ENCODE results near the gene ING1. TPM values are rescaled to one million over a fixed set of nuclear protein-coding genes. Genes with fewer than 3 reads are reported as not detected.

The ING1 gene
- total and polyA plus RNA-seq, 12 donors: 4.3 to 28.6 (median 8.9) TPM

GRCh38 chr13:110769097-110769496 is 55.6 kb downstream of the ING1 start:
- Histone ChIP-seq H3K4me1 (replicated peaks in 1 of 2) (no peaks in the 10 kb centered on the region), H3K27ac (no peak overlapping the region), H3K4me3 (no peak overlapping the region), H3K27me3 (no peaks in the 10 kb centered on the region), H3K36me3 (replicated peaks in 1 of 2) (no peaks in the 10 kb centered on the region), H3K9me3 (replicated peaks in 1 of 3) (no peaks in the 10 kb centered on the region)
- TF ChIP-seq POLR2A (IDR thresholded peaks at IDR 0.05) (no peak), CTCF (IDR thresholded peaks at IDR 0.05) (no peak)
- intact Hi-C loops (cut with DNase I): no loop called here
- DNase-seq: no peak
- WGBS, 4 donors: 60 to 86% (median 73%) methylated on average over 3 of the region's 3 CpGs

- TF ChIP-seq POLR2A (IDR thresholded peaks at IDR 0.05) (no peak), CTCF (IDR thresholded peaks at IDR 0.05) (no peak)
- intact Hi-C loops (cut with DNase I): no loop called here
- no peaks in the 10 kb centered on the region for H3K27me3 ChIP-seq
- no peak for DNase-seq
- H3K4me1 ChIP-seq (replicated peaks in 1 of 2): no peaks in the 10 kb centered on the region
- no peak overlapping the region for H3K4me3 ChIP-seq
- no peaks in the 10 kb centered on the region for H3K9me3 ChIP-seq (replicated peaks in 1 of 3)
- H3K36me3 ChIP-seq (replicated peaks in 1 of 2): no peaks in the 10 kb centered on the region
- WGBS, 4 donors: 77 to 81% (median 79%) methylated on average over 10 of the region's 10 CpGs
- H3K27ac ChIP-seq: no peak overlapping the region
Measured at GRCh38 chr13:110770678-110771077, 57.2 kb downstream of the ING1 start.

DNA sequence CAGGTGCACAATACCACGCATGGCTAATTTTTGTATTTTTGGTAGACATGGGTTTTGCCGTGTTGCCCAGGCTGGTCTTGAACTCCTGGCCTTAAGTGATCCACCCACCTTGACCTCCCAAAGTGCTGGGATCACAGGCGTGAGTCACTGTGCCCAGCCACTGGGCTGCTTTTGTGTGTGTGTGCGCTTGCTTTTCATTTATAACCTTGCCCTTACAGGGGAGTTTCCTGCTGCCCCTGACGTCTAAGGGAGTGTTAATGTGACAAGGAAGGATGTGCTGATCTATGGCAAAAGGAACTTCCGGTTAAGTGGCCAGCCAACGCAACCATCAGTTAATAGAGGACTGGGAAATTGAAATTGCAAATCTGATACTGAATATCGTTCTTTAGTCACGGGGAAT is 57.7 kb downstream of the ING1 start:
- 29 to 43% (median 37%) methylated on average over 8 to 9 of the region's 9 CpGs for WGBS, 4 donors
- TF ChIP-seq CTCF (IDR thresholded peaks at IDR 0.05) (no peak), POLR2A (IDR thresholded peaks at IDR 0.05) (no peak)
- no peak overlapping the region for H3K4me3 ChIP-seq
- peak in 6 of 7 donors; percentile 18 to 67 (median 39) for DNase-seq
- intact Hi-C loops (cut with DNase I): no loop called here
- H3K9me3 ChIP-seq (replicated peaks in 1 of 3): no peaks in the 10 kb centered on the region
- no peaks in the 10 kb centered on the region for H3K36me3 ChIP-seq (replicated peaks in 1 of 2)
- no peak overlapping the region for H3K27ac ChIP-seq
- H3K27me3 ChIP-seq: no peaks in the 10 kb centered on the region
- no peaks in the 10 kb centered on the region for H3K4me1 ChIP-seq (replicated peaks in 1 of 2)

- peak overlapping the region in 1 of 5 donors; percentile 22 for H3K27ac ChIP-seq
- DNase-seq: no peak
- WGBS, 4 donors: 82 to 86% (median 85%) methylated on average over 13 of the region's 13 CpGs
Measured at GRCh38 chr13:110772091-110772984, 58.8 kb downstream of the ING1 start.

More at GRCh38 chr13:110772091-110772984, 58.8 kb downstream of the ING1 start:
- Histone ChIP-seq H3K4me3 (no peak overlapping the region), H3K4me1 (replicated peaks in 1 of 2) (no peaks in the 10 kb centered on the region), H3K36me3 (replicated peaks in 1 of 2) (no peaks in the 10 kb centered on the region), H3K9me3 (replicated peaks in 1 of 3) (no peaks in the 10 kb centered on the region), H3K27me3 (no peaks in the 10 kb centered on the region)
- TF ChIP-seq POLR2A (IDR thresholded peaks at IDR 0.05) (no peak), CTCF (IDR thresholded peaks at IDR 0.05) (no peak)
- intact Hi-C loops (cut with DNase I): no loop called here

Other genes starting within 250 kb of the ING1 start
- 100 to 1,000 TPM in 1 of 9 donors, 10 to 100 TPM in 8; 30.8 to 259 (median 48.2) TPM for gene RAB20, start 152.0 kb upstream of the ING1 start, total RNA-seq
- gene RAB20, start 152.0 kb upstream of the ING1 start, polyA plus RNA-seq: 10 to 100 TPM; 15.0 to 20.6 (median 20.5) TPM
- gene NAXD, start 98.2 kb upstream of the ING1 start, total RNA-seq: 10 to 100 TPM; 55.0 to 89.4 (median 59.4) TPM
- 100 to 1,000 TPM in 2 of 3 donors, 10 to 100 TPM in 1; 48.5 to 107 (median 101) TPM for gene NAXD, start 98.2 kb upstream of the ING1 start, polyA plus RNA-seq
- gene CARS2, start 7.6 kb upstream of the ING1 start, total RNA-seq: 10 to 100 TPM; 38.5 to 87.1 (median 57.6) TPM
- gene CARS2, start 7.6 kb upstream of the ING1 start, polyA plus RNA-seq: 100 to 1,000 TPM in 2 of 3 donors, 10 to 100 TPM in 1; 54.3 to 254 (median 169) TPM
- gene ANKRD10, start 201.4 kb downstream of the ING1 start, total RNA-seq: 100 to 1,000 TPM in 4 of 9 donors, 10 to 100 TPM in 5; 50.1 to 159 (median 99.0) TPM
- gene ANKRD10, start 201.4 kb downstream of the ING1 start, polyA plus RNA-seq: 100 to 1,000 TPM in 2 of 3 donors, 10 to 100 TPM in 1; 36.5 to 139 (median 116) TPM

Data from adrenal gland (tissue), 12 donors.